HG02763 (cell line): ENCODE measurements around the gene STAT5A.

Experiments
- ATAC-seq: cut with Tn5 transposase; IDR thresholded peaks from one replicate; pipeline ENCODE4 v1.9.1; 2021; ENCODE audit warnings: mild to moderate bottlenecking, moderate library complexity; ENCODE audit not compliant: unreplicated experiment

STAT5A gene

GRCh38 chr17:42266918-42267766 lies 21.2 kb upstream of the STAT5A start:
- ATAC-seq = no peak

DNA sequence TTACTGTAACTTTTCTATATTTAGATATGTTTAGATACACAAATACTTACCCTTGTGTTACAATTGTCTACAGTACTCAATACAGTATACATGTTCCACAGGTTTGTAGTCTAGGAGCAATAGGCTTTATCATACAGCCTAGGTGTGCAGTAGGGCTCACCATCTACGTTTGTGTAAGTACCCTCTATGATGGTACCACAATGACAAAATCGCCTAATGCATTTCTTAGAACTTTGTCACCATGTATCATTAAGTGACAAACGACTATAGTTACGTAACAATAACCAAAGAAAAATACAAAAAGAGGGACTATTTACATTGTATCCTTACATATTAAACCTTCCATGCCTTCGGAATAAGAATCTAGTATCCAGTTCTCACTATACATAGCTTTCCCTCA lies 20.1 kb upstream of the STAT5A start:
- ATAC-seq = no peak

GRCh38 chr17:42270170-42270535 lies 18.1 kb upstream of the STAT5A start:
- no peak for ATAC-seq

DNA sequence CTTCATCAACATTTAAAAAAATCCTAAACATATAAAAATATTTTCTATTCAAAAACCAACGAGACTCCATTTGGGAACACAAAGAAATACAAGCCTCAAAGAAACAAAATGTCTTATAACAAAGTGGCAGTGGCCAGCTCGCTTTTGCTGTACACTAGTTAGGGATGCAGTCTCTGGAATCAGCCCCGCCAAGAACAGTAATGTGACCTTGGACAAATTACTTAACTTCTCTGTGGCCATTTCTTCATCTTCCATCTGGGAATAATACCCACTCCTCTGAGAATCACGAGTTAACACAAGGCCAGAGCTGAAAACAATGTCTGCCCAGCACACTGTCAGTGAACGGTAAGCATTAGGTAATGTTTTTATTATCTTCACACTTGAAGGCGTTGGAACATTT lies 17.7 kb upstream of the STAT5A start:
- no peak for ATAC-seq

DNA sequence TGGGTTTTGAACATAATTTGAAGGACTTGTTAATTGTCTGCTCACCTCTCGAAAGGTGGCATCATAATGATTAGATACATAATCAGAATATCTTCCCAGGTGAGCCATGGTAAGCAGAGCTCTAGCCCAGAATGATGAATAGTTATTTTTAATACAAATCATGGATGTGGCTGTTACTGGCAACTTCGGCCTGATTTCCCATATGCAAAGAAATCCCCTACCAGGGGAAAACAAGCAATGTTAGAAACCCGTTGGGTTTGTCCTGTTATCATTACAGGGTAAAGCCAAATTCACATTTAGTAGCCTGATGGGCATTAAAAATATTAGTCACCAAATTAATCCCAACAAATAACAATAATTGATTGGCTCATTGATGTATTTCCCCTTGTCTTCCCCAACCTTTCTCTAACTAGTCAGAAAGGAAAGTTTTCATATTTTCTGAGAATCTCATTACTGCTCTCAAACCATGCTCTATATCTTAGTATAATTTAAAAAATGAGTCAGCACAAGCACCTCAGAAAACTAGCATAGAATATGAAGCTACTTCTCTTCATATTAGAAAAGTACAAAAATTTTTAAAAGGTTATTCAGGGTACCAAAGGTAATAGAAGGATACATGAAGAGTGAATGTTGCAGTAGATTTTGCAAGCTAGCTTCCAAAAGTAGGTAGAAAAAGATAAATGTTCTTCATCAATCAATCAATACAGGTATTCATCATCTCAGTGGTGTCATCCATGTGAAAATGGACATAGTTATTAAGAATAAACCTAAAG lies 17.1 kb upstream of the STAT5A start:
- no peak for ATAC-seq

DNA sequence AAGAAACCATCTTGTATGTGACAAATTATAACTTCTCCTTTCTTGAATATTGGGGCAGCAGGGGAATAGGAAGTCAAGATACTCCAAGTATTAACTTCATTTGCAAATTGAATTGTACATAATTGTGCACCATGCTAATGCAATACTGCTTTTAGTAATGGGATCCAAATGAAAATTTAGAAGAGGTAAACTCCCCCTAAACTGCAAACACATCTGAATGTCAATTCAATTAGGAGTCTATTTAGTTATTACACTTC lies 16.6 kb upstream of the STAT5A start:
- ATAC-seq = no peak

DNA sequence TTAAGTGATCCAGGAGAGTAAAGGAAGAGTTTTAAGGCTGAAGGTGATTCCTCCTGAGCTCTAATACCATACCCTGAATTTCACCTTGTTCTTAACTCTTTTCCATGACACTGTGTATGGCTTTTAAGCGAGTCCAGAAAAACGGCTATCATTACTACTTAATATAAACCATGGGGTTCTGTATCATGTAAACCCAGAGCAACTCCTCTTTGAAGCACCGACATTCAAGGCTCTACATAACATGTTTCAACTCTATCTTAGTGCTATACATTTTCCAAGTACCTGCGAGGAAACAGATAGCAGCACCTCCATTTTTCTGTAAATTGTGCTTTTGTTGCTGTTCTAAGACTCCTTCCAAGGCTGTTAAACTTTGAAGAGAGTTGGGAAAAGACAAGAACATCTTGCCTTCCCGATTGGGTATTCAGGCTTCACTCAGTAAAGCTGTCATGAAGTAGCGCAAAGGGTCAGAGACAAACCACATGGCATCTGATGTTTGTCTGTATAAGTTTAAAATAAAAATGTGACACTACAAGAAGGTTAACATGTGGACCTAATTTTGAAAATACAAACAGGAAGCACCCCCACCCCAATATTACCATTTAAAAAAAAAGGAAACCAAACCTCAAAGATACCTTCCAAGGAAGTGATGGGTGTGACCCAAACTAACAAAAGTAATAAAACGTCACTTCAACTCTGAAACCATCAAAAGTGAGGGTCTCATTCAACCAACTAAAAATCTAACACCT lies 16.0 kb upstream of the STAT5A start:
- ATAC-seq = no peak

GRCh38 chr17:42273474-42274252 lies 14.6 kb upstream of the STAT5A start:
- ATAC-seq = no peak

DNA sequence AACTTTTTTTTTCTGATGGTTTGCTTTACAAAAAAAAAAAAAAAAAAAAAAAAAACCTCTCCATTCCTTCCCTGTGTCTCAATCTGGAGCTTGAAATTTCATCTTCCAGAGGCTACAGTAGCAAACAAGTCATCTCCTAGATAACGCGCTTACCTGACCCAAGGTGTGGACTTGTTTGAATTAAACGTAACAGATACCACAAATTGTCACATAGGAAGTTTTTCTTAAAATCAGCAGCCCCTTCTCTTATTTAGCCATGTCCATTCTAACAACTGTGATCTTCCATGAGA lies 14.1 kb upstream of the STAT5A start:
- ATAC-seq = no peak

DNA sequence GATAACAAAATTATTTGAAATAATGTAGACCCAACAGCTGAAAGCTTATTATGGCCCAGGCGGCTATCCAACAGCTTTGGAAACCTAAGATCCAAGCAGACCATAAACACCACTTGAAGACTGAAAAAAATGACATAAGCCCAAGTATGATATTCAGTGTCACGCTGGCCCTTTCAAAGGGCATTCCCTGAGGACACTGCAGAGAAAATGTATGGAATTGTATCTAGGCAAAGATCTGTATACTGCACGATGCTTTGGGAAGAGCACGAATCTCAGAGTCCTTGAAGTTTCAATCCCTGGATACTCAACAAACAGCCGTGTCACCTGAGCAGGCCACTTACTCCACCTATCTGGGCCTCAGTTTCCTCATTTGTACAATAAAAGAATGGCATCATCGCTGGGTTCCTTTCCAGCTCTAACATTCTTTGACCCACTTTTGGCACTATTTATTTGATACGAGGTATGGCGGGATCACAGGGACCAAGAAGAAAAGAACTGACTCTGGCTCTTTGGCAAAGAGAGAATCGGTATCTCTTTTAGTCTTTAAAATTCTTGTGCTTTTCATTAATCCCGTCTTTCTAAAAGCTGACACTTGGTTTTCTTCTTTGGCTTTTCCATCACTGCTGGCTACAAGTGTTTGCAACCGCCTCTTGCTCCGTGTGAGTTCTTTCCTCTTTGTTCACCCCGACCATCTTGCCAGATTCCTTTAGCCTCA lies 13.3 kb upstream of the STAT5A start:
- no peak for ATAC-seq

GRCh38 chr17:42275527-42276358 lies 12.6 kb upstream of the STAT5A start:
- peak; percentile 38 for ATAC-seq

GRCh38 chr17:42276359-42276608 lies 12.0 kb upstream of the STAT5A start, which contains the start of gene STAT5B:
Gene STAT5B, minus strand, starts transcription at chr17:42276391. Its CDS starts 44,264 bp downstream, at chr17:42232127.
- ATAC-seq = peak; percentile 67

GRCh38 chr17:42276609-42277341 lies 11.5 kb upstream of the STAT5A start:
- ATAC-seq = no peak

DNA sequence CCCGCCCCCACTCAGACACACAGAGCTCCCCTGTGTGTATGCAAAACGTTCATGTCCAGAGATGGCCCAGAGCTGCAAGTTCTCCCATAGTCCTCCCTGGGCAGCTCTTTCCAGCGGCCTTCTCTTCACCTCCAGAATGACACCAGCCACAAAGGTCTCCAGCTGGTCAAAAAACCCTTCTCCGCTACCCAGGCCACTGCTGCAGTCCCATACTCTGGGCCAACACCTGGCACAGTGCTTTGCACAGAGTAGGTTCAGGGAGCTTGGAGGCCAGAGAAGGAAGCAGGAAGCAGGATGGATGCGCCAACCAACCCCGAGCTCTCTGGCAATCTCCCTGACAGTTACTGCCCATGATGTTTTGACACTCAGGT lies 11.0 kb upstream of the STAT5A start:
- no peak for ATAC-seq

GRCh38 chr17:42279776-42280630 lies 8.3 kb upstream of the STAT5A start:
- no peak for ATAC-seq

- no peak for ATAC-seq
These were observed 6.7 kb upstream of the STAT5A start for GRCh38 chr17:42281571-42282096.

GRCh38 chr17:42282478-42283080 lies 5.7 kb upstream of the STAT5A start:
- no peak for ATAC-seq
